ENCODE results near the gene TBC1D10B.

Gene TBC1D10B

DNA sequence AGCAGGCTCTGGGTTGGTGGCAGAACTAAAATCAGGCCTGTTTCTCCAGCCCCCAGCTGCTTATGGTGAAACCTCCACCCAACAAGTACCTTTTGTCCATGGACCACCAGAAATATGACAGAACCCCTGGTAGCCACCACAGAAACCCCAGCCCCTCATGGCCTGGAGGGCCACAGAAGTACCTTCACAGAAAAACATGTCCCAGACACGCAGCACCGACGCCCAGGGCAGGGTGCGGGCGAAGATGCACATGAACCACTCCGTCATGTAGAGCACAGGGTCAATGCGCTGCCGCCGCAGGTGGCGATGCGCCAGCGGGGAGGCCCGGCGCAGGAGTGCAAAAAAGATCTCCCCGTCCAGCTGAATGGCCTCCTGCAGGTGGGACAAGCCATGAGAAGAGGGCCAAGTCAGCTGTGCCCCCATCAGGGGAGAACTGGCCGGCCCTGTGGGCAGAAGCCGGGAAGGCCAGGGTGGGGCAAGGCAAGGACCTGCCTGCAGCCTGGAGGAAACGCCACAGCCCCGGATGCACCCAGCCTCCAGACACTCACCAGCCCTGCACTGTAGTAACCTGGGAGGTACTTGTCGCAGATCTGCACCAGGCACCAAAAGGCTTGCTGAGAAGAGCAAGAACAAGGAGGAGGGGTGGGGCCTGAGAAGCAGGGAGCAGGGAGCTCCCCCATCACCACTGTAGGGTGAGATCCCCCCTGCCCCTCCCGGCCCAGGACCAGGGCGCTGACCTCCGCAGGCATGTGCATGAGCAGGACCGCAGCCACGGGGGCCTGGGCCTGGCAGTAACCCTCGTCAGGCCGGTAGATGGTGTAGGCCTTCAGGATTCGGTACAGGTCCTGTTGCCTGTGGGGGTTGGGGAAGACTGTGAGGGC is 11.1 kb downstream of the TBC1D10B start:
- TF ChIP-seq TAF1 (IDR thresholded peaks at IDR 0.05; ENCODE audit: low read depth) (no peak), YY1 (IDR thresholded peaks at IDR 0.05; ENCODE audit: low read depth) (no peak), CEBPB (IDR thresholded peaks at IDR 0.05) (no peak), TEAD4 (IDR thresholded peaks at IDR 0.05) (no peak)
- TF ChIP-seq, protein P1, sequence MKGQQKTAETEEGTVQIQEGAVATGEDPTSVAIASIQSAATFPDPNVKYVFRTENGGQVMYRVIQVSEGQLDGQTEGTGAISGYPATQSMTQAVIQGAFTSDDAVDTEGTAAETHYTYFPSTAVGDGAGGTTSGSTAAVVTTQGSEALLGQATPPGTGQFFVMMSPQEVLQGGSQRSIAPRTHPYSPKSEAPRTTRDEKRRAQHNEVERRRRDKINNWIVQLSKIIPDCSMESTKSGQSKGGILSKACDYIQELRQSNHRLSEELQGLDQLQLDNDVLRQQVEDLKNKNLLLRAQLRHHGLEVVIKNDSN (IDR thresholded peaks at IDR 0.05): no peak
- TF ChIP-seq, protein P2, sequence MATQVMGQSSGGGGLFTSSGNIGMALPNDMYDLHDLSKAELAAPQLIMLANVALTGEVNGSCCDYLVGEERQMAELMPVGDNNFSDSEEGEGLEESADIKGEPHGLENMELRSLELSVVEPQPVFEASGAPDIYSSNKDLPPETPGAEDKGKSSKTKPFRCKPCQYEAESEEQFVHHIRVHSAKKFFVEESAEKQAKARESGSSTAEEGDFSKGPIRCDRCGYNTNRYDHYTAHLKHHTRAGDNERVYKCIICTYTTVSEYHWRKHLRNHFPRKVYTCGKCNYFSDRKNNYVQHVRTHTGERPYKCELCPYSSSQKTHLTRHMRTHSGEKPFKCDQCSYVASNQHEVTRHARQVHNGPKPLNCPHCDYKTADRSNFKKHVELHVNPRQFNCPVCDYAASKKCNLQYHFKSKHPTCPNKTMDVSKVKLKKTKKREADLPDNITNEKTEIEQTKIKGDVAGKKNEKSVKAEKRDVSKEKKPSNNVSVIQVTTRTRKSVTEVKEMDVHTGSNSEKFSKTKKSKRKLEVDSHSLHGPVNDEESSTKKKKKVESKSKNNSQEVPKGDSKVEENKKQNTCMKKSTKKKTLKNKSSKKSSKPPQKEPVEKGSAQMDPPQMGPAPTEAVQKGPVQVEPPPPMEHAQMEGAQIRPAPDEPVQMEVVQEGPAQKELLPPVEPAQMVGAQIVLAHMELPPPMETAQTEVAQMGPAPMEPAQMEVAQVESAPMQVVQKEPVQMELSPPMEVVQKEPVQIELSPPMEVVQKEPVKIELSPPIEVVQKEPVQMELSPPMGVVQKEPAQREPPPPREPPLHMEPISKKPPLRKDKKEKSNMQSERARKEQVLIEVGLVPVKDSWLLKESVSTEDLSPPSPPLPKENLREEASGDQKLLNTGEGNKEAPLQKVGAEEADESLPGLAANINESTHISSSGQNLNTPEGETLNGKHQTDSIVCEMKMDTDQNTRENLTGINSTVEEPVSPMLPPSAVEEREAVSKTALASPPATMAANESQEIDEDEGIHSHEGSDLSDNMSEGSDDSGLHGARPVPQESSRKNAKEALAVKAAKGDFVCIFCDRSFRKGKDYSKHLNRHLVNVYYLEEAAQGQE (IDR thresholded peaks at IDR 0.05; ENCODE audit: low read depth): no peak

DNA sequence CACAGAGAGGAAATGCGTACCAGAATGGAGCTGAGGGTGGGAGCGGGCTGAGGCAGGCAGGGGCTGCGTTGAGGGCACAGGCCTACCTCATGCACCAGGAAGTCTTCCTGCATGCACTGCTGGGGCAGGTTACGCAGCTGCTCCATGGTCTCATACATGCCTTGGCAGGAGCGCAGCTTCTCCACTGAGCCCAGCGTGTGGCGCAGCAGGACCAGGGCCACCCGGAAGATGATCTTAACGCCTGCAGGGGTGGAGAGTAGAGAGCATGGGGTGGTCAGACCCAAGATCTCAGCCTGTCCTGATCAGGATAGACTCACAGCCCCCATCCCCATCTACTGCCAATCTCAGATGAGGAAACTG is 11.7 kb downstream of the TBC1D10B start:
- TF ChIP-seq EGR1 (IDR thresholded peaks at IDR 0.05) (no peak), NFIC (IDR thresholded peaks at IDR 0.05) (no peak), RAD21 (IDR thresholded peaks at IDR 0.05; ENCODE audit: low read depth) (no peak), ZBTB7A (IDR thresholded peaks at IDR 0.05; ENCODE audit: low read depth) (no peak), CEBPB (IDR thresholded peaks at IDR 0.05) (no peak), TEAD4 (IDR thresholded peaks at IDR 0.05) (no peak), TCF12 (IDR thresholded peaks at IDR 0.05; ENCODE audit: low read depth) (no peak), EP300 (IDR thresholded peaks at IDR 0.05; ENCODE audit: borderline replicate concordance) (no peak), YY1 (IDR thresholded peaks at IDR 0.05; ENCODE audit: low read depth) (no peak), FOXM1 (IDR thresholded peaks at IDR 0.05; ENCODE audit: borderline replicate concordance, low read depth) (no peak), TAF1 (IDR thresholded peaks at IDR 0.05; ENCODE audit: low read depth) (no peak), CREB1 (IDR thresholded peaks at IDR 0.05; ENCODE audit: low read depth) (no peak)
- TF ChIP-seq, protein P3, sequence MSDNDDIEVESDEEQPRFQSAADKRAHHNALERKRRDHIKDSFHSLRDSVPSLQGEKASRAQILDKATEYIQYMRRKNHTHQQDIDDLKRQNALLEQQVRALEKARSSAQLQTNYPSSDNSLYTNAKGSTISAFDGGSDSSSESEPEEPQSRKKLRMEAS (IDR thresholded peaks at IDR 0.05): no peak
- TF ChIP-seq, protein P1 (IDR thresholded peaks at IDR 0.05): no peak
- TF ChIP-seq, protein P2 (IDR thresholded peaks at IDR 0.05; ENCODE audit: low read depth): no peak

DNA sequence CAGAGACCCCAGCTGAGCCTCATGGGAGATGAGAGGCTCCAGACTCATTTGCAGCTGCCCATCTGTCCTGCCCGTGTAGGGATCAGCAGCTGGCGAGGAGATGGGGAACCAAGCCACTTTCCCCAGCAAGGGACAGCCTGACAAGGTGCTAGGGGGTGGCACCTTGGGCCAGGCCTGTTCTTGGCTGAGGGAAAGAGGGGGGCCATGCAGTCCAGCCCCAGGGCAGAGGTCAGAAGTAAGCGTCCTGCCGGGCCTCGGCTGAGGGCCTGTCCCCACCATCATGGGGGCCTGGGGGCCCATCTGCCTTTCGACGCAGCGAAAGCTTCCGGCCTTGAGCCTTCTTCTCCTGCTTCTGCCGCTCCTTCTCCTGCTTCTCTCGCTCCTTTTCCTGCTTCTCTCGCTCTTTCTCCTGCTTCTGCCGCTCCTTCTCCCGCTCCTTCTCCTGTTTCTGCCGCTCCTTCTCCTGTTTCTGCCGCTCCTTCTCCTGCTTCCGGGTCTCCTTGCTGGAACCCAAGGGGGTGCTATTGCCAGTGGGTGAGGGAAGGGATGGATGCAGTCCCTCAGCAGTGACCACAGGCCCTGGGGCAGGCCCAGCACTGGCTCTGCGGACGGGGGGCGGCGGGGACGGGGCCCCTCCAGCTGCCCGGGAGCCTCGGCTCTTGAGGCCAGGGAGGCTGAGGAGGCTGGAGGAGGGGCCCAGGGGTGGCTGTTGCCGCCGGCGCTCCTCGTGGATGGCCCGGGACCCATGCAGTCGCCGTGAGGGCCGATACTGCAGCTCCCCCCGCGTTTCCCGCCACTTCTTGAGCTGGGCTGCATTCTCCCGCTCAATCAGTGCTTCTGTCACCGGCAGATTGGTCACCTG is 12.3 kb downstream of the TBC1D10B start:
- TF ChIP-seq NFIC (IDR thresholded peaks at IDR 0.05): no peak
- TF ChIP-seq, protein P3 (IDR thresholded peaks at IDR 0.05): no peak
- no peak for TF ChIP-seq RAD21 (IDR thresholded peaks at IDR 0.05; ENCODE audit: low read depth)
- TF ChIP-seq CEBPB (IDR thresholded peaks at IDR 0.05): no peak
- no peak for TF ChIP-seq FOXM1 (IDR thresholded peaks at IDR 0.05; ENCODE audit: borderline replicate concordance, low read depth)
- TF ChIP-seq TAF1 (IDR thresholded peaks at IDR 0.05; ENCODE audit: low read depth): no peak
- no peak for TF ChIP-seq YY1 (IDR thresholded peaks at IDR 0.05; ENCODE audit: low read depth)
- no peak for TF ChIP-seq EP300 (IDR thresholded peaks at IDR 0.05; ENCODE audit: borderline replicate concordance)
- no peak for TF ChIP-seq CREB1 (IDR thresholded peaks at IDR 0.05; ENCODE audit: low read depth)
- TF ChIP-seq, protein P1 (IDR thresholded peaks at IDR 0.05): no peak
- no peak for TF ChIP-seq TEAD4 (IDR thresholded peaks at IDR 0.05)
- TF ChIP-seq, protein P2 (IDR thresholded peaks at IDR 0.05; ENCODE audit: low read depth): no peak

Measured in Ishikawa (cell line).